MM.1S (cell line): Measurements from ENCODE around the gene CDK5RAP2.
A peak's percentile ranks its signal among the peaks of the same experiment; 100 is the strongest.

Experiments used
- DNase-seq: peaks from one replicate; pipeline ENCODE4 v3.0.0-alpha.2; 2015
- H2AFZ ChIP-seq: fragments of 300-600 bp; sonication (generic); 2 replicates; pipeline ENCODE4 v1.6.0; 2016; ENCODE audit warnings: antibody characterized with exemption, low read length
- H3F3A ChIP-seq: fragments of 300-600 bp; sonication (generic); 2 replicates; pipeline ENCODE4 v1.6.1; 2016; ENCODE audit warnings: mild to moderate bottlenecking, antibody characterized with exemption, low read length, moderate library complexity, mixed read lengths; ENCODE audit not compliant: insufficient read depth
- H3K27ac ChIP-seq: fragments of 300-600 bp; sonication (generic); 2 replicates; pipeline ENCODE4 v1.5.1; 2016; ENCODE audit warnings: mild to moderate bottlenecking, low read length
- H3K27me3 ChIP-seq: fragments of 300-600 bp; sonication (generic); replicated peaks from 2 replicates; pipeline ENCODE4 v1.6.0; 2016; ENCODE audit warnings: low read length; ENCODE audit not compliant: insufficient read depth
- H3K36me3 ChIP-seq: fragments of 300-600 bp; sonication (generic); replicated peaks from 2 replicates; pipeline ENCODE4 v1.6.1; 2016; ENCODE audit warnings: mild to moderate bottlenecking, low read length, mixed read lengths; ENCODE audit not compliant: insufficient read depth
- H3K4me1 ChIP-seq: fragments of 300-600 bp; sonication (generic); 2 replicates; pipeline ENCODE4 v1.6.1; 2016; ENCODE audit warnings: low read length, mixed read lengths
- H3K4me2 ChIP-seq: fragments of 300-600 bp; sonication (generic); 2 replicates; pipeline ENCODE4 v1.6.0; 2016; ENCODE audit warnings: low read depth, low read length
- H3K4me3 ChIP-seq: fragments of 300-600 bp; sonication (generic); 2 replicates; pipeline ENCODE4 v1.5.1; 2016; ENCODE audit warnings: low read length, mixed read lengths
- H3K79me2 ChIP-seq: fragments of 300-600 bp; sonication (generic); 2 replicates; pipeline ENCODE4 v1.6.1; 2016; ENCODE audit warnings: mixed run types, low read length, mixed read lengths
- H3K9ac ChIP-seq: fragments of 300-600 bp; sonication (generic); 2 replicates; pipeline ENCODE4 v1.6.1; 2016; ENCODE audit warnings: low read length, mixed read lengths
- H3K9me2 ChIP-seq: fragments of 300-600 bp; sonication (generic); replicated peaks from 2 replicates; pipeline ENCODE4 v1.6.1; 2016; ENCODE audit warnings: mild to moderate bottlenecking, low read length, mixed read lengths; ENCODE audit not compliant: insufficient read depth
- H3K9me3 ChIP-seq: fragments of 300-600 bp; sonication (generic); replicated peaks from 2 replicates; pipeline ENCODE4 v1.6.1; 2016; ENCODE audit warnings: mild to moderate bottlenecking, low read length, mixed read lengths; ENCODE audit not compliant: insufficient read depth
- H4K20me1 ChIP-seq: fragments of 300-600 bp; sonication (generic); 2 replicates; pipeline ENCODE4 v1.6.1; 2016; ENCODE audit warnings: mild to moderate bottlenecking, low read length, moderate library complexity, mixed read lengths; ENCODE audit not compliant: insufficient read depth
- CTCF ChIP-seq: fragments of 300-600 bp; sonication (generic); IDR thresholded peaks from 2 replicates; pipeline ENCODE4 v1.5.1; 2016; ENCODE audit warnings: antibody characterized with exemption, low read length, mixed read lengths
- EZH2 ChIP-seq: fragments of 300-600 bp; sonication (generic); optimal IDR thresholded peaks from 2 replicates; pipeline ENCODE3; 2017; ENCODE audit warnings: low read depth, mild to moderate bottlenecking, antibody characterized with exemption, low read length, mixed read lengths
- EZH2phosphoT487 ChIP-seq: fragments of 300-600 bp; sonication (generic); IDR thresholded peaks from 2 replicates; pipeline ENCODE4 v1.6.1; 2018; ENCODE audit warnings: antibody characterized with exemption, low read length

Gene CDK5RAP2

GRCh38 chr9:120567081-120567480 is 12.9 kb downstream of the CDK5RAP2 start:
- H3K36me3 ChIP-seq: peaks cover 6% of the 10 kb centered on the region; the same call in 1 of the 2 replicates
- H3K4me1 ChIP-seq: peaks cover 48% of the 10 kb centered on the region
- H3K9me2 ChIP-seq: no peaks in the 10 kb centered on the region

GRCh38 chr9:120564589-120564988 is 15.4 kb downstream of the CDK5RAP2 start:
- Histone ChIP-seq H3K27ac (no peak overlapping the region), H3K9me2 (no peaks in the 10 kb centered on the region), H2AFZ (no peak overlapping the region), H3K9ac (no peak overlapping the region), H3K4me1 (peaks cover 42% of the 10 kb centered on the region), H3K79me2 (peaks cover 83% of the 10 kb centered on the region), H3K4me2 (no peak overlapping the region), H3K9me3 (no peaks in the 10 kb centered on the region), H3F3A (peaks cover 22% of the 10 kb centered on the region), H4K20me1 (no peaks in the 10 kb centered on the region), H3K4me3 (no peak overlapping the region), H3K36me3 (peaks cover 6% of the 10 kb centered on the region; the same call in 1 of the 2 replicates), H3K27me3 (no peaks in the 10 kb centered on the region)
- TF ChIP-seq EZH2phosphoT487 (no peak), EZH2 (no peak), CTCF (no peak)
- DNase-seq: no peak

More at GRCh38 chr9:120567081-120567480, 12.9 kb downstream of the CDK5RAP2 start:
- no peak for DNase-seq
- peaks cover 22% of the 10 kb centered on the region for H3F3A ChIP-seq
- H3K4me2 ChIP-seq: peak overlapping the region; percentile 57; the same call in 1 of the 2 replicates
- H4K20me1 ChIP-seq: no peaks in the 10 kb centered on the region
- H3K9me3 ChIP-seq: no peaks in the 10 kb centered on the region
- no peak overlapping the region for H3K4me3 ChIP-seq
- H3K79me2 ChIP-seq: peaks cover 75% of the 10 kb centered on the region
- no peak overlapping the region for H2AFZ ChIP-seq
- no peak overlapping the region for H3K9ac ChIP-seq
- no peaks in the 10 kb centered on the region for H3K27me3 ChIP-seq
- H3K27ac ChIP-seq: peak overlapping the region; percentile 95
- TF ChIP-seq EZH2phosphoT487 (no peak), EZH2 (no peak), CTCF (no peak)

GRCh38 chr9:120562861-120563443 is 17.0 kb downstream of the CDK5RAP2 start:
- H3K9me3 ChIP-seq: no peaks in the 10 kb centered on the region
- H3K9ac ChIP-seq: no peak overlapping the region
- peaks cover 92% of the 10 kb centered on the region for H3K79me2 ChIP-seq
- no peaks in the 10 kb centered on the region for H3K9me2 ChIP-seq
- H2AFZ ChIP-seq: no peak overlapping the region
- no peak for DNase-seq
- H3K4me1 ChIP-seq: peaks cover 25% of the 10 kb centered on the region
- no peak overlapping the region for H3K27ac ChIP-seq
- H3K27me3 ChIP-seq: no peaks in the 10 kb centered on the region
- H3K4me2 ChIP-seq: no peak overlapping the region
- peaks cover 7% of the 10 kb centered on the region for H3F3A ChIP-seq
- TF ChIP-seq CTCF (no peak), EZH2 (no peak), EZH2phosphoT487 (no peak)
- H3K4me3 ChIP-seq: no peak overlapping the region
- H3K36me3 ChIP-seq: peaks cover 6% of the 10 kb centered on the region; the same call in 1 of the 2 replicates
- no peaks in the 10 kb centered on the region for H4K20me1 ChIP-seq
